Endothelial cell of umbilical vein (primary cell): Measurements from ENCODE around the gene KRTAP4-5.

Source experiments
- EZH2 ChIP-seq: IDR thresholded peaks from 2 replicates; pipeline ENCODE4 v1.6.1; 2012; ENCODE audit warnings: borderline replicate concordance, low read depth, mild to moderate bottlenecking, moderate library complexity, low read length, inconsistent platforms; ENCODE audit not compliant: severe bottlenecking
- GATA2 ChIP-seq: IDR thresholded peaks from 2 replicates; pipeline ENCODE4 v1.7.0; 2011; ENCODE audit warnings: low read depth, mild to moderate bottlenecking, moderate library complexity, mixed read lengths, low read length; ENCODE audit not compliant: insufficient read length, insufficient read depth
- TF ChIP-seq, protein P1 (sequence below), 2 donors: IDR thresholded peaks; 1 replicate in 1 of 2; 2 replicates in 1 of 2; pipeline ENCODE4 v1.5.1; 2011; ENCODE audit warnings: low read length in 2 of 2, mild to moderate bottlenecking in 2 of 2, moderate library complexity in 2 of 2, control low read depth in 1 of 2, inconsistent platforms in 1 of 2, low read depth in 1 of 2; ENCODE audit not compliant: insufficient read depth in 1 of 2; ENCODE audit errors: extremely low read depth in 1 of 2

DNA sequence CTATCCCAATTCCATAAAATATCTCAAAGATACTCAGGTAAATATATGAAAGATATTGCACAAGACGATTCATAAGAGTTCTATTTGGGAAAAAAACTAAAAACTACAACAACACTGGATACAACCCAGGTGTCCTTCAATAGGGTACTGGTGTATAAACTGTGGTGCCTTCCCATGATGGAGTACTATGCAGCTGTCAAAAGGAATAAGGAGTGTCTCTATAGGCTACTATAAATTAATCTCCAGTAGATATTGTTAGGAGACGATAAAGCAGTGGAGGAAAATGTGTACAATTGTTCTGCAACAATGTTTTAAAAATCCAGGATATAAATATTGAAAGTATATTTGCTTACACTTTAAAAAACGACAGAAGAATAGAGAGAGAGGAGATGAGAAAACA, 23.2 kb downstream of the KRTAP4-5 start:
- TF ChIP-seq, protein P1, sequence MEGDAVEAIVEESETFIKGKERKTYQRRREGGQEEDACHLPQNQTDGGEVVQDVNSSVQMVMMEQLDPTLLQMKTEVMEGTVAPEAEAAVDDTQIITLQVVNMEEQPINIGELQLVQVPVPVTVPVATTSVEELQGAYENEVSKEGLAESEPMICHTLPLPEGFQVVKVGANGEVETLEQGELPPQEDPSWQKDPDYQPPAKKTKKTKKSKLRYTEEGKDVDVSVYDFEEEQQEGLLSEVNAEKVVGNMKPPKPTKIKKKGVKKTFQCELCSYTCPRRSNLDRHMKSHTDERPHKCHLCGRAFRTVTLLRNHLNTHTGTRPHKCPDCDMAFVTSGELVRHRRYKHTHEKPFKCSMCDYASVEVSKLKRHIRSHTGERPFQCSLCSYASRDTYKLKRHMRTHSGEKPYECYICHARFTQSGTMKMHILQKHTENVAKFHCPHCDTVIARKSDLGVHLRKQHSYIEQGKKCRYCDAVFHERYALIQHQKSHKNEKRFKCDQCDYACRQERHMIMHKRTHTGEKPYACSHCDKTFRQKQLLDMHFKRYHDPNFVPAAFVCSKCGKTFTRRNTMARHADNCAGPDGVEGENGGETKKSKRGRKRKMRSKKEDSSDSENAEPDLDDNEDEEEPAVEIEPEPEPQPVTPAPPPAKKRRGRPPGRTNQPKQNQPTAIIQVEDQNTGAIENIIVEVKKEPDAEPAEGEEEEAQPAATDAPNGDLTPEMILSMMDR (IDR thresholded peaks at IDR 0.05; ENCODE audit: extremely low read depth in 1 of 2, insufficient read depth in 1 of 2, low read depth in 1 of 2, low read length in 2 of 2) = no peak
- no peak for TF ChIP-seq GATA2
- TF ChIP-seq EZH2 = no peak
